ENCODE results near the gene HRG. TPM values are rescaled to one million over a fixed set of nuclear protein-coding genes. Genes with fewer than 3 reads are reported as not detected.

The HRG gene
- total and polyA plus RNA-seq, 2 of the 8 experiments (the other 6 are each of a cell fraction or from before 2014, with no cell fraction given): 0.03 to 0.15 TPM

GRCh38 chr3:186705882-186706780 is 40.3 kb downstream of the HRG start (continued):
- no peak for TF ChIP-seq EZH2 (IDR thresholded peaks at IDR 0.05; ENCODE audit: low read depth, low read length, severe bottlenecking)
- no peak for TF ChIP-seq YY1 (IDR thresholded peaks at IDR 0.05; ENCODE audit: low read depth, low read length)
